Esophagus squamous epithelium (tissue), 5 donors: ENCODE results near the gene GATB. TPM values are rescaled to one million over a fixed set of nuclear protein-coding genes. Genes with fewer than 3 reads are reported as not detected.

Source experiments
- DNase-seq: peaks from one replicate; lab custom pipeline; 2025; lab: John Stamatoyannopoulos, UW
- H3K27ac ChIP-seq, 4 donors: fragments of 200-600 bp; sonication (generic); one replicate each; pipeline ENCODE4 v1.5.1; 2016 to 2019; ENCODE audit warnings: mild to moderate bottlenecking in 1 of 4
- H3K27me3 ChIP-seq, 4 donors: fragments of 200-600 bp; sonication (generic); 1 replicate in 3 of 4; 2 replicates in 1 of 4; pipeline versions ENCODE4 v1.5.1 to v1.6.0; 2017 to 2021; ENCODE audit warnings: antibody characterized with exemption in 1 of 4
- H3K36me3 ChIP-seq, 3 donors: fragments of 200-600 bp; sonication (generic); one replicate each; pipeline ENCODE4 v1.5.1; 2016 to 2019
- H3K4me1 ChIP-seq, 3 donors: fragments of 200-600 bp; sonication (generic); one replicate each; pipeline ENCODE4 v1.5.1; 2017 to 2019
- H3K4me3 ChIP-seq, 4 donors: fragments of 200-600 bp; sonication (generic); 1 replicate in 3 of 4; 2 replicates in 1 of 4; pipeline ENCODE4 v1.5.1; 2016 to 2019; ENCODE audit warnings: mild to moderate bottlenecking in 2 of 4, moderate library complexity in 1 of 4
- H3K9me3 ChIP-seq, 3 donors: fragments of 200-600 bp; sonication (generic); one replicate each; pipeline ENCODE4 v1.5.1; 2016 to 2019
- POLR2A ChIP-seq, 4 donors: fragments of 450-650 bp; IDR thresholded peaks; one replicate each; pipeline ENCODE4 v1.6.1; 2017; ENCODE audit warnings: antibody characterized with exemption in 4 of 4, mild to moderate bottlenecking in 4 of 4, moderate library complexity in 3 of 4
- WGBS, 2 donors: methylation state at CpG; one replicate each; pipeline ENCODE4 v1.1.5; 2018; 5-methylcytosine and 5-hydroxymethylcytosine counted together
- intact Hi-C: fragments of 100-400 bp; cut with DNase I; formaldehyde crosslinking; loops from one replicate; pipeline ENCODE4 v1.15.0; 2022
- total RNA-seq, 4 donors: library from RNA; depleted of rRNA; stranded (reverse); fragments of >200 nt; gene quantifications; one replicate each; pipeline ENCODE4 v1.1.0, GENCODE V29; 2016
- TF ChIP-seq, protein P1 (sequence below), 6 experiments: fragments of 450-650 bp in 4 of 6; fragments of 200-600 bp in 2 of 6; sonication (generic) in 2 of 6; IDR thresholded peaks; one replicate each; pipeline ENCODE4 v1.5.1; 2016 to 2019; ENCODE audit warnings: antibody characterized with exemption in 6 of 6, mild to moderate bottlenecking in 4 of 6, moderate library complexity in 4 of 6
- donor health status: DM: yes; HTN: yes; CAD: no.

The GATB gene
- total RNA-seq, 4 donors from 2014 or later = 13.4 to 29.8 (median 24.2) TPM

DNA sequence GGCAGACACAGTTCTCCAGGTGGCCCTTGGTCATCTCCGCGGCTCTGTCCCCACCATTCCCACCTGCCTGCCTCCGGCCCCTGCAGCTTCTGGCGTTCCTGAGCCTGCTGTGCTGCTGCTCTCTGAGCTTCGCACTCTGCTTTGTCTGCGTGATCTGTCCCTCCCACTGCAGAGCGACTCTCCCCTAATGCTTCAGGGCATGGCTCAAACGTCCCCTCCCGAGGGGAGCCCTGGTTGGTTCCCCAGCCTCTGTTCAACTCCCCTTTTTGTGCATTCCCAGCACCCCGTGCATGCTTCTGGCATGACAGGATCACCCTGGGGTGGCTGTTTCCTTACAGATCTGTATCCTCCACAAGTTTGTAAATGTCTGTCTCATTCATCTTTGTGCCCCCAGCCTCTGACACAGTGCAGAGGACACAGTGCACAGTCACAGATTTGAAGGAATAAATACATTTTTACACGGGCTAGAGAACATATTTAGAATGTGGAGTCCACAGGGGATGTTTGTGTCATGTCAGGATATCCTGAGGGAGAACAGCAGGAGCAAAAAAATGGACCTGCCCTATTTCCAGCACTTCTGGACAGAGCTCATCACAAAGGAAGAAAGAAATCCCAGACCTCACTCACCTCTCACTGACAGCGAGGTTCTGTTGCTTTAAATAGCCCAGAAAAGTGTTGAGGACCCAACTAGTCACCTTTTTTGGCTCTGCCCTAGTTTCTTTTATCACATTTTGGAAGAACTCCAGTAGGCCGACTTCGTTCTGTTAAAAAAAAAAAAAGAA is 72.6 kb downstream of the GATB start:
- Histone ChIP-seq H3K27ac (peak overlapping the region in 3 of 4 donors; percentile 49 to 65 (median 53)), H3K4me1 (peaks cover 23 to 82% (median 56%) of the 10 kb centered on the region in 3 donors), H3K4me3 (no peak overlapping the region), H3K27me3 (no peaks in the 10 kb centered on the region), H3K9me3 (no peaks in the 10 kb centered on the region), H3K36me3 (peaks cover 0 to 11% (median 0%) of the 10 kb centered on the region in 3 donors)
- DNase-seq = no peak
- intact Hi-C loops = no loop called here
- TF ChIP-seq, protein P1, sequence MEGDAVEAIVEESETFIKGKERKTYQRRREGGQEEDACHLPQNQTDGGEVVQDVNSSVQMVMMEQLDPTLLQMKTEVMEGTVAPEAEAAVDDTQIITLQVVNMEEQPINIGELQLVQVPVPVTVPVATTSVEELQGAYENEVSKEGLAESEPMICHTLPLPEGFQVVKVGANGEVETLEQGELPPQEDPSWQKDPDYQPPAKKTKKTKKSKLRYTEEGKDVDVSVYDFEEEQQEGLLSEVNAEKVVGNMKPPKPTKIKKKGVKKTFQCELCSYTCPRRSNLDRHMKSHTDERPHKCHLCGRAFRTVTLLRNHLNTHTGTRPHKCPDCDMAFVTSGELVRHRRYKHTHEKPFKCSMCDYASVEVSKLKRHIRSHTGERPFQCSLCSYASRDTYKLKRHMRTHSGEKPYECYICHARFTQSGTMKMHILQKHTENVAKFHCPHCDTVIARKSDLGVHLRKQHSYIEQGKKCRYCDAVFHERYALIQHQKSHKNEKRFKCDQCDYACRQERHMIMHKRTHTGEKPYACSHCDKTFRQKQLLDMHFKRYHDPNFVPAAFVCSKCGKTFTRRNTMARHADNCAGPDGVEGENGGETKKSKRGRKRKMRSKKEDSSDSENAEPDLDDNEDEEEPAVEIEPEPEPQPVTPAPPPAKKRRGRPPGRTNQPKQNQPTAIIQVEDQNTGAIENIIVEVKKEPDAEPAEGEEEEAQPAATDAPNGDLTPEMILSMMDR (IDR thresholded peaks at IDR 0.05) = no peak
- TF ChIP-seq POLR2A (IDR thresholded peaks at IDR 0.05) = no peak
- 41 to 45% methylated on average over 14 of the region's 14 CpGs for WGBS, 2 donors

DNA sequence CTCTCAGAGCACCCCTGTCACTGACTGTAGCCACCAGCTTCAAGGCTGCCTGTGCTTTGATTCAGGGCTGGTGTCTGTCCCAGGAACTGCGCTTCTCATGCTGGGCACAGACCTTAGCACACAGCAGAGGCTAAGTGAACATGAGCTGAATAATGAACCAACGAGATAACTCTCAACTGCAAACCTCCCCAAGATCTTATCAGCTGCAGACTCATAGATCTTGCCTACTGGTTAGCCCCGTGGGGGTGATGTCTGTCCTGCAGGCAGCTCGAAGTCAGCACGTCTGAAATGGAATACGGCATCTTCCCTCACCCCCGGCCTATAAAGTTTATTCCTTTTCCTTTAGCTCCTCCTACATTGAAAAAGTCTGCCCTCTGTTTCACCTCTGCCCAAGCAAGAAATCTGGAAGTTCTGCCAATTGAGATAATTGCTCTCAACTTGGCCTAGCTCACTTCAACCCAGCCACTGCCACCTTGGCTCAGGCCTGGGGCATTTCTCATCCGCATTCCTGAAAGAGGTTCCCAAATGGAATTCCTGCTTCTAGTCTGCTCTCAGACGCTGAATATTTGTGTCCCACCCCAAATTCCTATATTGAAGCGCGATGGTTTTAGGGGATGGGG is 73.7 kb downstream of the GATB start:
- peaks cover 0 to 21% (median 0%) of the 10 kb centered on the region in 3 donors for H3K36me3 ChIP-seq
- TF ChIP-seq, protein P1 (IDR thresholded peaks at IDR 0.05) = no peak
- TF ChIP-seq POLR2A (IDR thresholded peaks at IDR 0.05) = no peak
- DNase-seq = no peak
- intact Hi-C loops = no loop called here
- 40 to 62% methylated on average over 8 to 10 of the region's 11 CpGs for WGBS, 2 donors
- H3K27ac ChIP-seq = peak overlapping the region in 3 of 4 donors; percentile 49 to 65 (median 53)
- H3K4me1 ChIP-seq = peaks cover 23 to 72% (median 55%) of the 10 kb centered on the region in 3 donors
- no peak overlapping the region for H3K4me3 ChIP-seq
- H3K9me3 ChIP-seq = no peaks in the 10 kb centered on the region
- H3K27me3 ChIP-seq = no peaks in the 10 kb centered on the region

DNA sequence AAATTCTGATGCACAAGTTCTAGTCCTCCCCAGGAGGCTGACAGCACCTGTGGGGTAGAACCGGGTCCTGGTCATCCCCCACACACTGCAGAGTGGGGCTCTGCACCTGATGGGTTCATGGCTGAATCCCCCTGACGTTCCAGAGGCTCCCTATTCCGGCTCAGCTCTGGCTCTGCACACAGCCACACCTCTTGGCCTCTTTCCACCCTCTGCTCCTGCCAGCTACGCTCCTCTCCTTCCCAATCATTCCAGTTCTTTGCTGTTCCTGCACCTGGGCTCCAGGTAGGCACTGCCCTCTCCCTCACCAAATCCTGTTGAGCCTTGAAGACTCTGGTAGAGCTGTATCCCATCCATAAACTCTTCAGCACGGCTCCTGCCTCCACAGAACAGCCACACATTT is 75.5 kb downstream of the GATB start:
- WGBS, 2 donors = 51 to 59% methylated on average over 4 to 5 of the region's 5 CpGs
- no peaks in the 10 kb centered on the region for H3K9me3 ChIP-seq

DNA sequence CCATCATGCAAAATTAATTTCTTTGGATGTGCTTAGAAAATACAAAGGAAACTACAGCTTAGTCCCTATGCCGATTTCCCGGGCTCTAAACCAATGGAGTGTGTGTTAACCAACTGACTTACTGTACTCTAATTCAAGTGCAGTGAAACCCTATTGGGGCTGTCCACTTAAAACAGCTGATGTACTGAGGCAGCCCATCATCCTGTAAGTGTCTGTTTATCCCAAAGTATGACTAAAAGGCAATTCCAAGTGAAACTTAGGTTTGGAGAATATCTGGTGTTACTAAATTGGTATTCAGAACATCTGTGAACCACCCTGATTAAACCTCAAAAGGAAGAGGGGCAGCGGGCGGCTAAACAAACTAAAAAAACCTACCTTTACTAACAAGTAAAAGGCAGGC is 79.7 kb downstream of the GATB start:
- intact Hi-C loops = no loop called here
- Histone ChIP-seq H3K36me3 (peaks cover 0 to 39% (median 0%) of the 10 kb centered on the region in 3 donors), H3K27me3 (no peaks in the 10 kb centered on the region), H3K27ac (no peak overlapping the region), H3K4me1 (peaks cover 0 to 24% (median 14%) of the 10 kb centered on the region in 3 donors), H3K9me3 (no peaks in the 10 kb centered on the region), H3K4me3 (no peak overlapping the region)
- WGBS, 2 donors = 94 to 98% methylated on average over 4 of the region's 4 CpGs
- TF ChIP-seq, protein P1 (IDR thresholded peaks at IDR 0.05) = no peak
- TF ChIP-seq POLR2A (IDR thresholded peaks at IDR 0.05) = no peak
- DNase-seq = no peak

More for the DNA sequence above, 75.5 kb downstream of the GATB start:
- no peak for DNase-seq
- Histone ChIP-seq H3K27ac (no peak overlapping the region), H3K27me3 (no peaks in the 10 kb centered on the region), H3K4me1 (peaks cover 14 to 54% (median 40%) of the 10 kb centered on the region in 3 donors), H3K36me3 (peaks cover 0 to 29% (median 0%) of the 10 kb centered on the region in 3 donors), H3K4me3 (no peak overlapping the region)
- TF ChIP-seq, protein P1 (IDR thresholded peaks at IDR 0.05) = no peak
- TF ChIP-seq POLR2A (IDR thresholded peaks at IDR 0.05) = no peak
- intact Hi-C loops = no loop called here

DNA sequence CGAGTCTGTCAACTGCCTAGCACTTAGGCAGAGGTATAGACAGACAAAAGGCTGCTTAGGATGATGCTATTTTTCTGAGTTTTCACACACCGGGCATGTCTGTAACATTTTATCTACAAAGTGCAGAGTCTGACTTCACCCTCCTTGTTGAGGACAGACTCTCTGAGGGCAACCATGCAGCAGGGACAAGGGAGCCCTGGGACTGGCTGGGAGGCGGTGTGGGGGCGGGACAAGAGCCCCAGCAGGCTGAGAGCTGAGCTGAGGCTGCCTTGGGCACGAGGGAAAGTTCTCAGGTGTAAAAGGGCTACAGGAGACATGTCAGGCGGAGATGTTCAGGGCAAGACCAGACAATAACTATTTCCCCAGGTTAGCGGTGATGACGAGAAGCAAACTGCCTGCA is 81.6 kb downstream of the GATB start:
- peaks cover 0 to 38% (median 0%) of the 10 kb centered on the region in 3 donors for H3K36me3 ChIP-seq
- peaks cover 9 to 31% (median 29%) of the 10 kb centered on the region in 3 donors for H3K4me1 ChIP-seq
- TF ChIP-seq, protein P1 (IDR thresholded peaks at IDR 0.05) = no peak
- no peak for TF ChIP-seq POLR2A (IDR thresholded peaks at IDR 0.05)
- WGBS, 2 donors = 49 to 51% methylated on average over 5 to 7 of the region's 8 CpGs
- DNase-seq = no peak
- no peak overlapping the region for H3K27ac ChIP-seq
- H3K4me3 ChIP-seq = no peak overlapping the region
- H3K9me3 ChIP-seq = no peaks in the 10 kb centered on the region
- no peaks in the 10 kb centered on the region for H3K27me3 ChIP-seq
- intact Hi-C loops = no loop called here
